ENCODE results near the gene AAK1.

AAK1 gene

DNA sequence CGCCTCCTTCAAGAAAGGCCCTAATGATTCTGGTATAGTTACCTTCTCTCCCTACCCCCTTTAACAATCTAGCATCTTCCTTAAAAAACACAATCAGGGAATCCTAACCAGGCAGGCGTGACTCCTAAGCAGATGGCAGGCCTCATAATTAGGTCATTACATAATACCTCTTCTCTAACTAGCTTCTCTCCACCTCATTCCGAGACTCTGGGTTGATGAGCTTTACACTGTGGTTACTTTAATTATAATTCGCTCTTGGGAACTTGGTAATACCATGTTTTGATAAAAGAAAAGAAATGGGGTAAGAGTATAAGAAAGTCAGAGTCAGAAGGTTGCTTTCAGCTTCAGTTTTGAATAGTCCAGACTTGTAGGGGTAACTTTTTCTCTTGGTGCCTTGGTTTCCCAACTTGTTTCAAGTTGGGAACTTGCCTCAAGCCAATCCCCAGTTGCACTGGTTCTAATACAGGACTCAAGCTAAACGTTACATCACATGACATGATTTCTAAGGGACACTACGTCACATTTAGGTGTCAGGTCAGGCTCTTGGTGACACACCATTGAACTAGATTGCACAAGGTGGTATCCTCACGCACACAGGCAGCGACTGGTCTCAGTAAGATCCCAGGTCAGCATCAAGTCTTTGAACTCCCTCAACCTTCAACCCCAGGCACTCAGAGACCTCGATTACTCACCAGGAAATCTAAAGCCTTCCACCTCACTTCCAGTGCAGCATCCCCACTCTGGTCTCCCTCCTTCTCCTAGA is 59.2 kb downstream of the AAK1 start:
- DNase-seq (ENCODE audit: low read depth) = no peak
- TF ChIP-seq, protein P1, sequence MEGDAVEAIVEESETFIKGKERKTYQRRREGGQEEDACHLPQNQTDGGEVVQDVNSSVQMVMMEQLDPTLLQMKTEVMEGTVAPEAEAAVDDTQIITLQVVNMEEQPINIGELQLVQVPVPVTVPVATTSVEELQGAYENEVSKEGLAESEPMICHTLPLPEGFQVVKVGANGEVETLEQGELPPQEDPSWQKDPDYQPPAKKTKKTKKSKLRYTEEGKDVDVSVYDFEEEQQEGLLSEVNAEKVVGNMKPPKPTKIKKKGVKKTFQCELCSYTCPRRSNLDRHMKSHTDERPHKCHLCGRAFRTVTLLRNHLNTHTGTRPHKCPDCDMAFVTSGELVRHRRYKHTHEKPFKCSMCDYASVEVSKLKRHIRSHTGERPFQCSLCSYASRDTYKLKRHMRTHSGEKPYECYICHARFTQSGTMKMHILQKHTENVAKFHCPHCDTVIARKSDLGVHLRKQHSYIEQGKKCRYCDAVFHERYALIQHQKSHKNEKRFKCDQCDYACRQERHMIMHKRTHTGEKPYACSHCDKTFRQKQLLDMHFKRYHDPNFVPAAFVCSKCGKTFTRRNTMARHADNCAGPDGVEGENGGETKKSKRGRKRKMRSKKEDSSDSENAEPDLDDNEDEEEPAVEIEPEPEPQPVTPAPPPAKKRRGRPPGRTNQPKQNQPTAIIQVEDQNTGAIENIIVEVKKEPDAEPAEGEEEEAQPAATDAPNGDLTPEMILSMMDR (conservative IDR thresholded peaks at IDR 0.05; ENCODE audit: control insufficient read depth, insufficient read depth, low read depth, low read length) = no peak
- H3K4me3 ChIP-seq (ENCODE audit: control insufficient read depth, low read depth, low read length) = no peak overlapping the region

DNA sequence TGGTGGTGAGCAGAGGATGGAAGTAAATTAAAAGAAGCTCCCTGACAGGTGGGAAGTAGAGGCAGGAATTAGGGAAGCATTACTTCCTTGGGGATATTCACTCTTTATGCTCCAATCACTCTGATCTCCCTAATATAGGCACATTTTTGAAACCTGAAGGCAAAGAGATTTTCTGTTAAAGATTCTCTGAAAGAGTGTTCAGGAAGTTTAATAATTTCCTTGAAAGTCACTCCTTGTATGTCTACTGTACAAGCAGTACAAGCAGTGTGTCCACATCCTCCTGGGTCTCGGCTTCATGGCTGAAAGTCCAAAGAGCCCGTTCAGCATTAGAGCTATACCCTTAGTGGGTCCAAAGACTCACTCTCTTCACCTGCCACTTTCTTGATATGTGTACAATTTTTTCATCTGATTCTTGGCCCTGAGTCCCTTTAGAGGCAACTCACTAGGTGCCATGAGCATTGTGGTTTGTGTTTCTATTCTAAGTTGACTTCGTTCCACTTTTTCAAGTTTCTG is 60.2 kb downstream of the AAK1 start:
- TF ChIP-seq, protein P1 (conservative IDR thresholded peaks at IDR 0.05; ENCODE audit: control insufficient read depth, insufficient read depth, low read depth, low read length) = no peak
- DNase-seq (ENCODE audit: low read depth) = no peak
- no peak overlapping the region for H3K4me3 ChIP-seq (ENCODE audit: control insufficient read depth, low read depth, low read length)

DNA sequence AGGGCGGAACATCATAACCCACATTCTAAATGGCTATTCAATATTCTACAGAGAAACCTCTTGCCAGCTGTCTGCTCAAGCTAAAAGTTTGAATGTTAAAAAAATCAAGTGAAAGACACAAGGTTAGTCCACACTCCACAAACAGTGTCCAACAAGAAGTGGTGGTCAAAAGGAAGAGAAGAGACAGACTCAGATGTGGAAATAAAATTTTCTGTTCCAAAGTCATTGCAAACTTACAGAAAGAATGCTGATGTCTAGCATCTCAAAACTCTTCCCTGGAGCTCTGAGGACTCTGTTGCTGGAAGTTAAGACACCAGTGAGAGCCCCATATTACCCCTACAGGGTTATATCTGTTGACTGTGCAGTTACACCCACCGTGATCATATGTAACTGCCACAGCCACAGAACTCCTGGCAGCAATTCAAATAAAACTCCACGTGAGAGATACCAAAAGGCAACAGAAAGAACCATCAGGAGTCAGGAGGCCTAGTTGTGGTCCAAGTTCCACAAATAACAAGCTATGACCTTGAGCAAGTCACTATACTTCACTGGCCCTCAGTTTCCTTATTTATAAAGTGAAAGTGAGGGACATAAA is 60.9 kb downstream of the AAK1 start:
- TF ChIP-seq, protein P1 (conservative IDR thresholded peaks at IDR 0.05; ENCODE audit: control insufficient read depth, insufficient read depth, low read depth, low read length) = no peak
- DNase-seq (ENCODE audit: low read depth) = peak; percentile 46

DNA sequence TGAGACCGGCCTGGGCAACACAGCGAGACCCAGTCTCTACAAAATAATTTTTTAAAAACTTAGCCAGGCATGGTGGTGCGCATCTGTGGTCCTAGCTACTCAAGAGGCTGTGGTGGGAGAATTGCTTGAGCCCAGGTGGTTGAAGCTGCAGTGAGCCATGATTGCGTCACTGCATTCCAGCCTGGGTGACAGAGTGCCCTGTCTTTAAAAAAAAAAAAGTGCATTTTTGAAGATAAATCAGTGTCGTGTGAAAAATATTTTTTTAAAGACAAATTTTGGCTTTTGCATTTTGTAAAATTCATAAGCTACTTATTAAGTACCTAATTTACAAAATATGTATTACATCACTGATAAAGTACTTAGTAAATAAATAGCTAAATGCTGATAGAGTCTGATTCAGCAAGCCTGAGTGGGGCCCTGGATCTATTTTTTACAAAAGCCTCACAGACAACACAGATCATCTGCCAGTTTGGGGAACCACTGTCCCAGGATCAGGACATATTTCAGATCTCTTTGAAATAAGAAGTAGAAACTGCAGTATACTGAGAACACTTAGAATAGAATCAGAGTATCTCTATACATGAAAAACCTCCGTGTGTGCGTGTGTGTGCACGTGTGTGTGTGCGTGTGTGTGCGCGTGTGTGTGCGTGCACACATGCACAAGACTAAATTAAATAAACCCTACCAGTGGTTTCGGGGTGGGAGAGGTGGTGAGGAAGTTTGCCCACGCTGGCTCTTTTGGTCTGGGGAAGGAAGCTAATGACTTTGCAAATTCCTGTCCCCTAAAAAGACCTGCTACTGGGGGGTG is 61.6 kb downstream of the AAK1 start:
- TF ChIP-seq, protein P1 (conservative IDR thresholded peaks at IDR 0.05; ENCODE audit: control insufficient read depth, insufficient read depth, low read depth, low read length) = no peak
- H3K4me3 ChIP-seq (ENCODE audit: control insufficient read depth, low read depth, low read length) = no peak overlapping the region
- peak; percentile 49 for DNase-seq (ENCODE audit: low read depth)

More for the DNA sequence above, 60.9 kb downstream of the AAK1 start:
- no peak overlapping the region for H3K4me3 ChIP-seq (ENCODE audit: control insufficient read depth, low read depth, low read length)

DNA sequence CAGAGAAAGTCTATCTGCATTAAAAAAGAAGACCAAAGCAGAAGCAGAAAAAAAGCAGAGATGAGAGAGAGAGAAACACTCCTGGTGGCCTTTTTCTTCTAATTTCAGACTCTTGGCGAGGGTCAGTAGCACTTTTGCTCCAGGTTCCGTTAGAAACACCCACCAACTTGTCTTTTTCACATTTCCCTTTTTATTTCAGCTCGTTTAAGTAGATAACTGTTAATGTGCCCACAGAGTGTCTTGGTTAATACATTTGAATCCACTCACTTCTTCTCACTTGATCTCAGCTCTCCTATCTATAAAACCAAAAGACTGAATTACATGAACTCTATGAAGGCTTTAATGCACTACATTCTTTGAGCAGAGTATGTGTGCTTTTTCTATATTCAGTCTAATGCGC is 63.1 kb downstream of the AAK1 start:
- TF ChIP-seq, protein P1 (conservative IDR thresholded peaks at IDR 0.05; ENCODE audit: control insufficient read depth, insufficient read depth, low read depth, low read length) = no peak
- no peak overlapping the region for H3K4me3 ChIP-seq (ENCODE audit: control insufficient read depth, low read depth, low read length)
- no peak for DNase-seq (ENCODE audit: low read depth)

DNA sequence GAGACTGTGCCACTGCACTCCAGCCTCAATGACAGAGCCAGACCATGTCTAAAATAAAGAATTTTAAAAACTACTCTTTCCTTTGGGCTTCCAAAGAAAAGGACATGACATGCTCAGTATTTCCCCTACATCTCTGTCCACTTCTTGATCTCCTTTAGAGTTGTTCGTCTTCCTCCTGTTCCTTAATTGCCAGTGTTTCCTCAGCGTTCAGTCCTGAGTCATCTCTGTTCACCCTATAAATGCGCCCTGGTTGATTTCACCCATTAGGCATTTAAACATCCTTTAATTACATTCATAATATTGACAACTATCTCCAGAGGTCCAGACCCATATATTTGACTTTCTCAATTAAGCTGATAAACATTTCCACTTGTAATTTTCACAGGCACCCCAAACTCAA is 64.0 kb downstream of the AAK1 start:
- TF ChIP-seq, protein P1 (conservative IDR thresholded peaks at IDR 0.05; ENCODE audit: control insufficient read depth, insufficient read depth, low read depth, low read length) = no peak
- DNase-seq (ENCODE audit: low read depth) = no peak
- no peak overlapping the region for H3K4me3 ChIP-seq (ENCODE audit: control insufficient read depth, low read depth, low read length)

Data from fibroblast of mammary gland (primary cell).